ENCODE data around the gene CRIM1.

Gene CRIM1

GRCh38 chr2:36392571-36393255, 37.1 kb downstream of the CRIM1 start:
- no peak for FAIRE-seq
- no peak for DNase-seq (ENCODE audit: insufficient read length, low spot score)

- FAIRE-seq (no peak), DNase-seq (ENCODE audit: insufficient read length, low spot score) (no peak)
Measured at GRCh38 chr2:36393738-36394256, 38.2 kb downstream of the CRIM1 start.

GRCh38 chr2:36394804-36395203, 39.2 kb downstream of the CRIM1 start:
- DNase-seq (ENCODE audit: insufficient read length, low spot score) (no peak), FAIRE-seq (no peak)

GRCh38 chr2:36395866-36396265, 40.3 kb downstream of the CRIM1 start:
- DNase-seq (ENCODE audit: insufficient read length, low spot score) (no peak), FAIRE-seq (no peak)

GRCh38 chr2:36396878-36397539, 41.4 kb downstream of the CRIM1 start:
- FAIRE-seq (no peak), DNase-seq (ENCODE audit: insufficient read length, low spot score) (no peak)

- FAIRE-seq (no peak), DNase-seq (ENCODE audit: insufficient read length, low spot score) (no peak)
Measured at GRCh38 chr2:36397728-36398413, 42.3 kb downstream of the CRIM1 start.

GRCh38 chr2:36399050-36399449, 43.5 kb downstream of the CRIM1 start:
- FAIRE-seq (no peak), DNase-seq (ENCODE audit: insufficient read length, low spot score) (no peak)

- no peak for DNase-seq (ENCODE audit: insufficient read length, low spot score)
- FAIRE-seq, result peak; percentile 72
Measured at GRCh38 chr2:36403675-36404230, 48.2 kb downstream of the CRIM1 start.

GRCh38 chr2:36404318-36404717, 48.7 kb downstream of the CRIM1 start:
- FAIRE-seq (peak; percentile 65), DNase-seq (ENCODE audit: insufficient read length, low spot score) (no peak)

- FAIRE-seq, result peak; percentile 82
- DNase-seq (ENCODE audit: insufficient read length, low spot score), result no peak
Measured at GRCh38 chr2:36404754-36405153, 49.2 kb downstream of the CRIM1 start.

- DNase-seq (ENCODE audit: insufficient read length, low spot score), result no peak
- FAIRE-seq, result no peak
Measured at GRCh38 chr2:36405183-36405582, 49.6 kb downstream of the CRIM1 start.

GRCh38 chr2:36406296-36406695, 50.7 kb downstream of the CRIM1 start:
- no peak for FAIRE-seq
- DNase-seq (ENCODE audit: insufficient read length, low spot score), result no peak

GRCh38 chr2:36407413-36407812, 51.8 kb downstream of the CRIM1 start:
- DNase-seq (ENCODE audit: insufficient read length, low spot score) (no peak), FAIRE-seq (no peak)

GRCh38 chr2:36408198-36408703, 52.7 kb downstream of the CRIM1 start:
- FAIRE-seq, result no peak
- no peak for DNase-seq (ENCODE audit: insufficient read length, low spot score)

- DNase-seq (ENCODE audit: insufficient read length, low spot score), result no peak
- no peak for FAIRE-seq
Measured at GRCh38 chr2:36409335-36409734, 53.8 kb downstream of the CRIM1 start.

- DNase-seq (ENCODE audit: insufficient read length, low spot score), result no peak
- no peak for FAIRE-seq
Measured at GRCh38 chr2:36409935-36410334, 54.4 kb downstream of the CRIM1 start.

- no peak for DNase-seq (ENCODE audit: insufficient read length, low spot score)
Measured at GRCh38 chr2:36410681-36411080, 55.1 kb downstream of the CRIM1 start.

GRCh38 chr2:36411962-36412444, 56.4 kb downstream of the CRIM1 start:
- DNase-seq (ENCODE audit: insufficient read length, low spot score) (no peak), FAIRE-seq (no peak)

More at GRCh38 chr2:36410681-36411080, 55.1 kb downstream of the CRIM1 start:
- no peak for FAIRE-seq

- DNase-seq (ENCODE audit: insufficient read length, low spot score), result no peak
- FAIRE-seq, result no peak
Measured at GRCh38 chr2:36413218-36413617, 57.6 kb downstream of the CRIM1 start.

GRCh38 chr2:36414307-36414706, 58.7 kb downstream of the CRIM1 start:
- DNase-seq (ENCODE audit: insufficient read length, low spot score), result no peak
- no peak for FAIRE-seq
